ENCODE data around the gene RPTOR. TPM values are rescaled to one million over a fixed set of nuclear protein-coding genes. Genes with fewer than 3 reads are reported as not detected.

RPTOR gene
- total RNA-seq, 2 experiments from 2014 or later = 48.1 to 87.8 TPM

DNA sequence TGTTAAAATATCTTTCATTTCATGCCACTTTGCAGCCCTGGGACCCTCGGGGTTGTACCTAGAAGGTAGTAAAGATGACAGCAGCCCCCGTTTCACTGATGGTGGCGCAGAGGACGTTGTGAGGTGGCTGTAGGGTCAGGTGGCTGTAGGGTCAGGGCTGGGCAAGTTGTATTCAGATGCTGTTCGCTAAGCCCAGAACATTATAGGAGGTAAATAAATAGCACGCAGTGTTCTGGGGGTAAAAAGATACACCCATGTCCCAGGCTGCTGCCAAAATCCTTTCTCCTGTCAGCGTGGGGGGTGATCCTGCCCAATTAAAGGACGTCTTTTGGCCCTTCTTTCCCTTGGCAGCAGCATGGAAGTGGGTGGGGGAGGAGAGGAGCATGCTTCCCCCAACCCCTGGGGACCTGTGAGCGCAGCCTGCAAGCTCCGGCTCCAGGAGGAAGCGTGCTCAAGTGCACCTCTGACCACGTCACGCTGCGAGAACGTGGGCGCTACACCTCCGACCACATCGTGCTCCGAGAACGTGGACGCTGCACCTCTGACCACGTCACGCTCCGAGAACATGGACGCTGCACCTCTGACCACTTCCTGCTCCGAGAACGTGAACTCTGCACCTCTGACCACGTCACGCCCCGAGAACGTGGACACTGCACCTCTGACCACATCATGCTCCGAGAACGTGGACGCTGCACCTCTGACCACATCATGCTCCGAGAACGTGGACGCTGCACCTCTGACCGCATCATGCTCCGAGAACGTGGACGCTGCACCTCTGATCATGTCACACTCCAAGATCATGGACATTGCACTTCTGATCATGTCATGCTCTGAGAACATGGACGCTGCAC, 182.1 kb downstream of the RPTOR start:
- H3K27ac ChIP-seq (ENCODE audit: low read depth, low read length, poor library complexity, severe bottlenecking) = no peak overlapping the region
- H3K4me1 ChIP-seq (ENCODE audit: insufficient read depth, low read length, poor library complexity, severe bottlenecking) = peaks cover 45% of the 10 kb centered on the region
- BruUV-seq (replicated peaks) = no TSS peak
- H3K4me3 ChIP-seq (ENCODE audit: low read depth, low read length, poor library complexity, severe bottlenecking) = no peak overlapping the region
- H3K9me3 ChIP-seq (ENCODE audit: low read length) = no peaks in the 10 kb centered on the region
- H3K79me2 ChIP-seq (ENCODE audit: insufficient read depth, low read depth, low read length) = peaks cover 25% of the 10 kb centered on the region; the same call in 1 of the 2 replicates
- H3K9me2 ChIP-seq (ENCODE audit: insufficient read depth, low read length) = no peaks in the 10 kb centered on the region
- H3K36me3 ChIP-seq (ENCODE audit: insufficient read depth, low read length) = peaks cover 22% of the 10 kb centered on the region
- no peak for DNase-seq (ENCODE audit: low spot score)
- H2AFZ ChIP-seq (ENCODE audit: low read length) = no peak overlapping the region
- intact Hi-C loops (cut with micrococcal nuclease; ENCODE audit: unreplicated experiment) = no loop called here
- ChIA-PET CTCF (ENCODE audit: unreplicated experiment) (no interaction called here), POLR2A (no interaction called here)
- no peaks in the 10 kb centered on the region for H4K20me1 ChIP-seq (ENCODE audit: insufficient read depth, low read length)
- TF ChIP-seq EZH2phosphoT487 (IDR thresholded peaks at IDR 0.05; ENCODE audit: borderline replicate concordance, low read depth, low read length) (no peak), CTCF (conservative IDR thresholded peaks at IDR 0.05; ENCODE audit: low read length) (no peak)
- H3K4me2 ChIP-seq (ENCODE audit: low read length) = peak overlapping the region; percentile 14; the same call in 1 of the 2 replicates

- Histone ChIP-seq H3K4me3 (ENCODE audit: low read depth, low read length, poor library complexity, severe bottlenecking) (no peak overlapping the region), H3K9me3 (ENCODE audit: low read length) (no peaks in the 10 kb centered on the region), H3K27ac (ENCODE audit: low read depth, low read length, poor library complexity, severe bottlenecking) (no peak overlapping the region), H4K20me1 (ENCODE audit: insufficient read depth, low read length) (no peaks in the 10 kb centered on the region), H3K4me1 (ENCODE audit: insufficient read depth, low read length, poor library complexity, severe bottlenecking) (peaks cover 39% of the 10 kb centered on the region), H3K36me3 (ENCODE audit: insufficient read depth, low read length) (peaks cover 23% of the 10 kb centered on the region), H3K9me2 (ENCODE audit: insufficient read depth, low read length) (no peaks in the 10 kb centered on the region), H3K4me2 (ENCODE audit: low read length) (peak overlapping the region; percentile 10; the same call in 1 of the 2 replicates), H3K79me2 (ENCODE audit: insufficient read depth, low read depth, low read length) (peaks cover 19% of the 10 kb centered on the region; the same call in 1 of the 2 replicates), H2AFZ (ENCODE audit: low read length) (no peak overlapping the region)
- ChIA-PET CTCF (ENCODE audit: unreplicated experiment) (no interaction called here), POLR2A (no interaction called here)
- DNase-seq (ENCODE audit: low spot score) = no peak
- TF ChIP-seq EZH2phosphoT487 (IDR thresholded peaks at IDR 0.05; ENCODE audit: borderline replicate concordance, low read depth, low read length) = no peak
- no peak for TF ChIP-seq CTCF (conservative IDR thresholded peaks at IDR 0.05; ENCODE audit: low read length)
- BruUV-seq (replicated peaks) = no TSS peak
- intact Hi-C loops (cut with micrococcal nuclease; ENCODE audit: unreplicated experiment) = no loop called here
Observed at GRCh38 chr17:80727409-80727755, 182.7 kb downstream of the RPTOR start.

DNA sequence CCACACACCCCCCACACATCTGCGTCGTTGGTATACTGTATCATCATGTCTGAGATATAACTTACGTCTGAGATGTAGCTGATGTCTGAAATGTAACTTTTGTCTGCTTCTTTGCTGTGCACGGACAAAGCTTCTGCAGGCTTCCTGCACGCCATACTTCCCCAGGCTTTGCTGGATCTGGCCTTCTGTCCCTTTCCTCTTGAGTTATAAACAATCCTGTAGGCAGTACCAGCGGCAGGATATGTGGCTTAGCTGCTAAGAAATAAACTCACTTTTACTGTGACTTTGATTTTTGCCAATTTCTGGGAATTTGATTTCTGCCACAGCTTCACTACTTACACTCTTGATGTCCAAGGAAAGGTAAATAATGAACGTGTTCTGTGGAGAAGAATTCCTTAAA, 184.4 kb downstream of the RPTOR start:
- no peak for DNase-seq (ENCODE audit: low spot score)
- CTCF ChIA-PET (ENCODE audit: unreplicated experiment) = no interaction called here
- POLR2A ChIA-PET = no interaction called here
- H3K4me2 ChIP-seq (ENCODE audit: low read length) = peak overlapping the region; percentile 31; the same call in 1 of the 2 replicates
- no peaks in the 10 kb centered on the region for H4K20me1 ChIP-seq (ENCODE audit: insufficient read depth, low read length)
- H3K9me3 ChIP-seq (ENCODE audit: low read length) = no peaks in the 10 kb centered on the region
- no peaks in the 10 kb centered on the region for H3K9me2 ChIP-seq (ENCODE audit: insufficient read depth, low read length)
- TF ChIP-seq EZH2phosphoT487 (IDR thresholded peaks at IDR 0.05; ENCODE audit: borderline replicate concordance, low read depth, low read length) (no peak), CTCF (conservative IDR thresholded peaks at IDR 0.05; ENCODE audit: low read length) (no peak)
- H3K27ac ChIP-seq (ENCODE audit: low read depth, low read length, poor library complexity, severe bottlenecking) = no peak overlapping the region
- intact Hi-C loops (cut with micrococcal nuclease; ENCODE audit: unreplicated experiment) = no loop called here
- peaks cover 37% of the 10 kb centered on the region for H3K4me1 ChIP-seq (ENCODE audit: insufficient read depth, low read length, poor library complexity, severe bottlenecking)
- H3K36me3 ChIP-seq (ENCODE audit: insufficient read depth, low read length) = peaks cover 23% of the 10 kb centered on the region
- no peak overlapping the region for H2AFZ ChIP-seq (ENCODE audit: low read length)
- peaks cover 3% of the 10 kb centered on the region; the same call in 1 of the 2 replicates for H3K79me2 ChIP-seq (ENCODE audit: insufficient read depth, low read depth, low read length)
- BruUV-seq (replicated peaks) = no TSS peak
- no peak overlapping the region for H3K4me3 ChIP-seq (ENCODE audit: low read depth, low read length, poor library complexity, severe bottlenecking)

Data from OCI-LY7 (cell line).